GM15510 (cell line): ENCODE data around the gene PLCXD1.

Source experiments
- POLR2A ChIP-seq: IDR thresholded peaks from 3 replicates; pipeline ENCODE4 v1.6.1; 2011; ENCODE audit warnings: borderline replicate concordance; ENCODE audit not compliant: insufficient read length; ENCODE audit errors: extremely low read depth

Gene PLCXD1

GRCh38 chrX:350534-351323 is 69.5 kb downstream of the PLCXD1 start:
- TF ChIP-seq POLR2A: no peak

GRCh38 chrX:351736-352135 is 70.6 kb downstream of the PLCXD1 start:
- no peak for TF ChIP-seq POLR2A

- no peak for TF ChIP-seq POLR2A
Measured at GRCh38 chrX:352181-352580, 71.0 kb downstream of the PLCXD1 start.

GRCh38 chrX:352582-353314 is 71.6 kb downstream of the PLCXD1 start:
- no peak for TF ChIP-seq POLR2A
